Testis (tissue), 2 donors: ENCODE data around the gene GFOD1.

Source experiments
- CTCF ChIP-seq, 3 experiments: fragments of 450-650 bp in 2 of 3; fragments of 200-600 bp in 1 of 3; sonication (generic) in 1 of 3; IDR thresholded peaks; one replicate each; pipeline ENCODE4 v1.5.1; 2016 to 2019; ENCODE audit warnings: antibody characterized with exemption in 3 of 3, mild to moderate bottlenecking in 2 of 3, moderate library complexity in 1 of 3
- POLR2A ChIP-seq: fragments of 450-650 bp; IDR thresholded peaks from one replicate; pipeline ENCODE4 v1.6.1; 2017; ENCODE audit warnings: antibody characterized with exemption, mild to moderate bottlenecking, moderate library complexity

- no peak for TF ChIP-seq CTCF (IDR thresholded peaks at IDR 0.05)
- no peak for TF ChIP-seq POLR2A
Observed at GRCh38 chr6:13328076-13328874, 159.1 kb downstream of the GFOD1 start, which contains the start of gene TBC1D7.
